ENCODE results near the gene SALL3.

Gene SALL3

DNA sequence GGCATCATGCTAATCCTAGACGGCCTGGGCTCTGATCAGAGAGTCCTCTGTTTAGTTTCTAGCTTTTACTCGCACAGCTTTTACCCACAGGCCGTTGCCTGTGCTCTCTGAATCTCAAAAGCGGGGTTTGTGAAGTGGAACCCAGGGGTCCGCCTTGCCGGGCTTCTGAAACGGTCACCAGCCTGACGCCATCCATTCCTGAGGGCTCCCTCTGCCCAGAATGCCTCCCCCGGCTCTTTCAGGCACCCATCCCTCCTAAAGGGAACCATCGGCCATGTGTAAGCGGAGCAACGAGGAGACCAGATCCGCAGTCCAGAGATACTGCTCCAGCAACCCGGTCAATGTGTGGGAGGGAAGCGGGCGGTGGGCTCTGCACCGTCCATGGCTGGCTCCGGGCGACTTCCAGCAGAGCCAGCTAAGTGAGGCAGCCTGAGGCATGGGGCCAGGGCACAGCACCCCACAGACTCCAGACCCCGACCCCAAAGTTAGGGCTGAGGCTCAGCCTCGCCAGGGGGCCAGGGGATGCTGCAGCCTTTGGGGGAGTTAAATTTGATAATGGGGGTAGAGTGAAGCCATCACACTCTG is 28.8 kb downstream of the SALL3 start:
- no peak for DNase-seq

- DNase-seq, result no peak
These were observed 31.2 kb downstream of the SALL3 start for GRCh38 chr18:79010802-79011201.

- no peak for DNase-seq
These were observed 31.8 kb downstream of the SALL3 start for GRCh38 chr18:79011300-79011870.

DNA sequence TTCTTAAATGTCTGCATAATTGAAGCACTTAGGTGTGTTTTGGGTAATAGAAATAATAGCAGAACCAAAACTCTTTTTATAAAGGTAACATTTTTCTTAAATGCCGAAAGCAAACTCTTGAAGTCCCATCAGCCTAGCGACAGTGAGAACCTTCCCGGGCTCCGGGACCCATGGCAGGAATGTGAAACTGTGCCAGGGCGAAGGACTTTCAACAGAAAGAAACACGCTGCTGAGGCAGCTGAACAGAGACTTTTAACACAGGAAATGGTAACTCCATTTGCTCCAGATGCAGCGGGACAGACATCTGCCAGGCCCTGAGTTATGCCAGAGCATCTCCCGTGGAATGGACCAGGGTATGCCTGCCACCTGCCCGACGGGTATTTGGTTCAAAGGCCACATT is 34.3 kb downstream of the SALL3 start:
- DNase-seq, result no peak

- no peak for DNase-seq
These were observed 39.3 kb downstream of the SALL3 start for GRCh38 chr18:79018911-79019310.

GRCh38 chr18:79019881-79020280 is 40.3 kb downstream of the SALL3 start:
- DNase-seq, result no peak

DNA sequence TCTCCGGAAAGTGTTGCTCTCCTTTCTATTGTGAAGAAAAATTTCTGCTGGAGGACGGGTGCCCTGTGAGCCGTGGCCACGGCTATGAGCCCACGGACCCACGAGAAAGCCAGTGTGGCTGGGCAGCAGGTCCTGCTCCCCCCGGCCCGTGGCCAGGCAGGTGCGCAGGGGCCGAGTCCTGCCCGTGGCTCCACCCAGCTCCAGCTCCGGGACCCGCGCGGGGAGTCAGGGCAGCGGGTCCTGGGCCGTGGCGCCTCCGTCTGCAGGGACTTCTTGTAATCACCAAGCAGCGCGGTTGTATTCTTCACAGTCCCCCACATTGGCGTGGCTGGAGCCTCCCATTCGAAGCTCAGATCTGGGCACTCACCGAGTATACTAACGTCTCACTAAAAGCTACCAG is 43.0 kb downstream of the SALL3 start:
- no peak for DNase-seq

DNA sequence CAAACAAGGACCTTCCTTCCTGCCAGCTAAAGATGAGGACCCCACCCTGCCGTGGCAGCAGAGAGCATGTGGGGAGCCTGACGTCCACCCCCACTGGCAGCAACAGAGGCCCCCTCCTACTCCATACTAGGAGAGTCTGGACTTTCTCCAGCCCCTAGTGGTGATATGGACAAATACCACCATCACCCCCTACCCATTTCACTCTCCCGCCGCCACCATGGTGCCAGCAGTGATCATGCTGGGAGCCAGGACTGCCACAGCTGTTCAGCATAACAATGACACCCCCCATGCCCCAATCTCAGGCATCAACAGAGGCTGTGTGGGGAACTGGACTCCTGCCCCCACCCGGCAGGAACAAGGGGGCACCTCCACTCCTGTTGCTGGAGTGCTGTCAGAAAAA is 46.9 kb downstream of the SALL3 start:
- no peak for DNase-seq

GRCh38 chr18:79030680-79031079 is 51.1 kb downstream of the SALL3 start:
- DNase-seq, result no peak

- DNase-seq, result no peak
These were observed 62.7 kb downstream of the SALL3 start for GRCh38 chr18:79042276-79042675.

DNA sequence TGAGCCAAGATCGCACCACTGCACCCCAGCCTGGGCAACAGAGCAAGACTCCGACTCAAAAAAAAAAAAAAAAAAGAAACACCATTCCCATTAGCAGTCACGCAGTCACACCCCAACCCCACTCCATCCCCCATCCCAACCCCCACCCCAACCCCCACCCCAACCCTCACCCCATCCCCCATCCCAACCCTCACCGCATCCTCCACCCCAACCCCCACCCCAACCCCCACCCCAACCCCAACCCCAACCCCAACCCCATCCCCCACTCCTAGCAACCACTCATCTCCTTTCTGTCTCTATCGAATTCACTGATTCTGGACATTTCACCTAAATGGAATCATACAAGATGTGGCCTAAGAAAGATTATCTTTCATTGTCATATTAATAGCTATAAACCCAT is 63.7 kb downstream of the SALL3 start:
- DNase-seq, result no peak

DNA sequence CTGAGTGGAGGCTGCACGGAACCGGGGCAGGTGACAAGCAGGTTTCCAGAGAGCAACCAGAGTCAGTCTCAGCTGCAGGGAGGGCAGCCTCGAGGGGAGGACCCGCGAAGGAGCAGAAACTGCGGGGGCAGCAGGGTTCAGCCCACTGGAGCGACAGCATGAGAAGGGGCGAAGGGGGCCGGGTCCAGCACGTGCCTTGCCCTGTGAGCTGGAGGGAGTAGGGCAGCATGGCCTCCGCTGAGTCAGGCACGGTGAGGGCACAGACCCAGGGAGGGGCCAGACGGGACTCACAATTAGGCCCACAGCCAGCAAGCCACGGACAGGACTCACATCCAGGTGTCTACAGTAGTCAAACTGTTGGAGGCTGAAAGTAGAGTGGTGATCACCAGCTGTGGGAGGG is 66.9 kb downstream of the SALL3 start:
- DNase-seq, result no peak

DNA sequence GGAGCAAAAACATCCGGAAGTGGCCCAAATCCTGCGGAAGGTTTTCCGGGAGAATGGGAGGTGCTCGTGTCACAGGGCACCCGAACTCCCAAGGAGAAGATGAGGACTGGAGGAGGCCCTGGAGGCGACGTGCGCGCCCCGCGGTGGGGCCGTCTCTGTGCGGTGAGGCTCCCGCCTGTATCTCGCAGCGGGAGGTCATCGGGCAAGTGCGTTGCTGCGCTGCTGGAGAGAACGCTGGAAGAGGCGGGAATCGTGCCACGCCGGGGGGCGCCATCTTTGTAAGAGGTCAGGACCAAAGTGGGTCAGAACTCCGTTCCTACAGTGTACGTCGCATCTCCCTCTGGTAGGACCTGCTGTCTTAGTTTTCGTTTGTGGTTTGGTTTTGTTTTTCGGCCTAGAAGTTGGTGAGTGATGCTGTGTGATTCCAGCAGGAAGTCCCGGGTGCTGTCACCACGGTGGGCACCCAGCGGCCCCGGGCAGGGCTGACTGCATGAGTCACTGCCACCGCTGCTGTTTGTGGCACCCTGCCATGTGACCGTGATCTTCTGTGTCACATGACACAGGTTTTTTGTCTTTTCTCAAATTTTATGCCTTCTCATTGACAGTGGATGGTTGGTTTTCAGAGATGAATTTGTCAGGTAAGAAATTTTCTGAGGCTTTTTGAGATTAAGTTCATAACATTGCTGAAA is 68.1 kb downstream of the SALL3 start:
- DNase-seq, result no peak

- DNase-seq, result no peak
These were observed 68.6 kb downstream of the SALL3 start for GRCh38 chr18:79048245-79048632.

DNA sequence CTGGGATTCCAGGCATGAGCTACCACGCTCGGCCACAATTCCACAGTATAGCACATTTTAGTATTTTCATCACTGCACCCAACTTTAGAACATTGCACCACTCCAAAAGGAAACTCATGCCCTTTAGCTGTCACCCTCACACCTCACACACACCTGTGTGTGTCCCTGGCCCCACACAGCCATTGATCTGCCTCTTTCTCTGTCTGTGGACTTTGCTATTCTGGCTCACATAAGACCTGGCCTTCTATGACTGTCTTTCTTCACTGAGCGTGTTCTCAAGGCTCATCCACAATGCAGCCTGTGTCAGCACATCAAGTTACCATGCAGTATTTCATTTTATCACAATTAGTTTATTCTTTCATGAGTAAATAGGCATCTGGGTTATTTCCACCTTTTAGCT is 69.9 kb downstream of the SALL3 start:
- no peak for DNase-seq

All from DMS79 treated with DMSO at 0.1 percent for 48 hours (cell line).